Measurements from ENCODE around the gene HEPACAM. TPM values are rescaled to one million over a fixed set of nuclear protein-coding genes. Genes with fewer than 3 reads are reported as not detected.

Gene HEPACAM
- total RNA-seq, 3 donors from 2014 or later, result not detected

GRCh38 chr11:124899383-124900145 lies 36.3 kb downstream of the HEPACAM start:
- DNase-seq (no peak), ATAC-seq (no peak)
- H3K4me1 Mint-ChIP-seq (ENCODE audit: low read depth), result peaks cover 2% of the 10 kb centered on the region
- no peaks in the 10 kb centered on the region for H3K36me3 Mint-ChIP-seq (ENCODE audit: insufficient read depth)
- no peaks in the 10 kb centered on the region for H3K9me3 Mint-ChIP-seq
- peaks cover 7% of the 10 kb centered on the region for H3K27me3 Mint-ChIP-seq (ENCODE audit: low read depth)
- no peak overlapping the region for H3K4me3 Mint-ChIP-seq

GRCh38 chr11:124898711-124899110 lies 37.1 kb downstream of the HEPACAM start:
- H3K4me3 Mint-ChIP-seq, result no peak overlapping the region
- H3K27me3 Mint-ChIP-seq (ENCODE audit: low read depth), result peaks cover 7% of the 10 kb centered on the region
- H3K4me1 Mint-ChIP-seq (ENCODE audit: low read depth), result peaks cover 2% of the 10 kb centered on the region
- ATAC-seq (no peak), DNase-seq (no peak)
- H3K9me3 Mint-ChIP-seq, result no peaks in the 10 kb centered on the region
- no peaks in the 10 kb centered on the region for H3K36me3 Mint-ChIP-seq (ENCODE audit: insufficient read depth)

- Mint-ChIP-seq H3K4me3 (no peak overlapping the region), H3K27me3 (ENCODE audit: low read depth) (peaks cover 7% of the 10 kb centered on the region), H3K9me3 (no peaks in the 10 kb centered on the region), H3K36me3 (ENCODE audit: insufficient read depth) (no peaks in the 10 kb centered on the region), H3K4me1 (ENCODE audit: low read depth) (peaks cover 2% of the 10 kb centered on the region)
- ATAC-seq, result no peak
- no peak for DNase-seq
Measured at GRCh38 chr11:124898263-124898680, 37.6 kb downstream of the HEPACAM start.

- no peaks in the 10 kb centered on the region for H3K9me3 Mint-ChIP-seq
- H3K27me3 Mint-ChIP-seq (ENCODE audit: low read depth), result peaks cover 7% of the 10 kb centered on the region
- ATAC-seq (no peak), DNase-seq (no peak)
- peaks cover 2% of the 10 kb centered on the region for H3K4me1 Mint-ChIP-seq (ENCODE audit: low read depth)
- no peaks in the 10 kb centered on the region for H3K36me3 Mint-ChIP-seq (ENCODE audit: insufficient read depth)
- no peak within 1 kb of the TSS for H3K4me3 Mint-ChIP-seq
Measured at GRCh38 chr11:124897674-124898262, 38.1 kb downstream of the HEPACAM start, which contains the start of gene ROBO4. Gene ROBO4, minus strand, starts transcription at chr11:124897865. Its CDS starts 70 bp downstream, at chr11:124897795.

GRCh38 chr11:124896821-124897391 lies 38.9 kb downstream of the HEPACAM start:
- Mint-ChIP-seq H3K36me3 (ENCODE audit: insufficient read depth) (no peaks in the 10 kb centered on the region), H3K27me3 (ENCODE audit: low read depth) (peaks cover 7% of the 10 kb centered on the region), H3K9me3 (no peaks in the 10 kb centered on the region), H3K4me1 (ENCODE audit: low read depth) (peaks cover 2% of the 10 kb centered on the region), H3K4me3 (no peak overlapping the region)
- DNase-seq, result no peak
- no peak for ATAC-seq

DNA sequence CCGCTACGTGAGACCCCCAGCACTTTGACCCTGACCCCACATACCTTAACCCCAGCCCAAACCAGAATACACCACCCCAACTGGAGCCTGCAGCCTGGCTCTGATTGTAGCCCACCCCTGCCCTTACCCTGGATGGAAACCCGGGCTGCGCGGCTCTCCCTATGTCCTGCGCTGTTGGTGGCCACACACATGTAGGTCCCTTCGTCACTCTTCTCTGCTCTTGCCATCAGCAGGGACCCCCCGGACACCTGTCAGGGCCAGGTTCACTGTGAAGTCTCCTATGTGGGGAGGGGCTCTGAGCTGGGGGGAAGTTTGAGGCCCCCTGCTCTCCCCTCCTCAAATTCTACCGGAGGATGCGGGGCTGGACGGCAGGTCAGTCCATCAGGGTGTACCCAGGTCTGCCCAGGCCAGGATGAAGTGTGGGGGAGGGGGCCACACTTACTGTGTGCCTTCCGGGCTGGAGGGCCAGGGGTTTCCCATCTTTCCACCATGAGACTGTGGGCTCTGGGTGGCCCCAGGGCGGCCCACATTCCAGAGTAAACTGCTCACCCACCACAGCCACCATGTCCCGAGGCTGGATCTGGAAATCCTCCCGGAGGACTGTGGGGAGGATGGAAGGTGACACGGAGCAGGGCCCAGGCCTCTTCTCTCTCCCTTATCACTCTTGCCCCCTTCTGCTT lies 39.6 kb downstream of the HEPACAM start:
- DNase-seq, result no peak

DNA sequence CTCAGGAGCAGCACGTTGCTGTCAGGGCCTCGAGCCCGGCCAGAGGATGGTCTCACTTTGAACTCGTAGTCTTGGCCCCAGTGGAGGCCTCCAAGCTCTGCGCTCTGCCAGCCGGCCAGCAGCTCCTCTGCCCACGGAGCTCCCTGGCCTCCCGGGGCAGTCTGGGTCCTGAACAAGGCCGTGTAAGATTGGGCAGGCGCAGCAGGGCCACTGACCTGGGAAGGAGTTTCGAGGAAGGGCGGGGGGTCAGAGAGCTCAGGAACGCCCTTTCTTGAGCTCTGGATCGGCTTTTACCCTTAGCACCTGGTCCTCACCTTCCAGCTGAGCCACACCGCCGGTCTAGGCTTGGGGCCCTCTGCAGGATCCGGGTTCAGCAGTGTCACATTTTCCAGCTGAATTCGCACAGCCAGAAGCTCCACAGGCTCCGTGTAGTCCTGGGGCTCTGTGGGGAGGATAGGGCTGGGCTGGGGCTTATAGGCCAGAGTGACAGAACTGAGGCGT lies 40.3 kb downstream of the HEPACAM start:
- Mint-ChIP-seq H3K27me3 (ENCODE audit: low read depth) (peaks cover 3% of the 10 kb centered on the region), H3K36me3 (ENCODE audit: insufficient read depth) (no peaks in the 10 kb centered on the region), H3K4me3 (no peak overlapping the region), H3K9me3 (no peaks in the 10 kb centered on the region), H3K4me1 (ENCODE audit: low read depth) (peaks cover 2% of the 10 kb centered on the region)
- DNase-seq (no peak), ATAC-seq (no peak)

More for the DNA sequence above, 39.6 kb downstream of the HEPACAM start:
- H3K4me1 Mint-ChIP-seq (ENCODE audit: low read depth), result peaks cover 2% of the 10 kb centered on the region
- ATAC-seq, result no peak
- H3K9me3 Mint-ChIP-seq, result no peaks in the 10 kb centered on the region
- H3K4me3 Mint-ChIP-seq, result no peak overlapping the region
- no peaks in the 10 kb centered on the region for H3K36me3 Mint-ChIP-seq (ENCODE audit: insufficient read depth)
- peaks cover 5% of the 10 kb centered on the region for H3K27me3 Mint-ChIP-seq (ENCODE audit: low read depth)

DNA sequence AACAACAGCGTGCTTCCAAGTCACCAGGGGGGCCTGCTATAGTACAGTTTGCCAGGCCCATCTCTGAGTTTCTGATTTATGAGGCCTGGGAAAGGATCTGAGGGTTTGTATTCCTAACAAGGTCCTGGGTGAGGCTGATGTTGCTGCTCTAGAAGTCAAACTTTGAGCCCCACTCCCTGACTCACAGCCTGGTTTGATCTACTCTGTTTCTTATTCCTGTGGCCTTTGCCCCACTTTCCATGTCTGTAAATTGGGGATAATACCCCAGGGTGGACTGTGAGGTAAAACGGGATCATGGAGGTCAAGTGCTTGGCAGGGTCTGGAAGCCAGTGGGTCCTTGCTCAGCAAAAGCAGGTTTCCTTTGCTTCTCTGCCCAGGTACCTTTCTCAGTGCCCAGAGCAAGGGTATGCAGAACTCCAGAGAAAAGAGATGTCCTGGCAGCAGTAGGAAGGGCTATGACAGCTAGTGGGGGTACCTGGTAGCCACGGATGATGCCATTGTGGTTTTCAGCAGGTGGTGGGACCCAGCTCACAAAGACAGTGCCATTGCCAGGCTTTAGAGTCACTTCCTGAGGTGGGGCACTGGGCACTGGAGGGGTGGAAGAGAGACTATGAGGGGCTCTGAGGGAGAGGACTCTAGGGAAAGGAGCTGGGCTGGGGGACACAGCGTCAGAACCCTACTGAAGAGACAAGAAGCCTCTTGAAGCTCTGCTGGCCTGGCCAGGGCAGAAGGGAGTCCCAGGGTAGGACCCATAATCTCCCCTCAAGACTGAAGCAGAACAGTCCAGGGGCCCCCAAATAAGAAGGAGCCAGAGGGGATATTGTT lies 41.0 kb downstream of the HEPACAM start:
- Mint-ChIP-seq H3K4me3 (no peak overlapping the region), H3K27me3 (ENCODE audit: low read depth) (peaks cover 2% of the 10 kb centered on the region), H3K9me3 (no peaks in the 10 kb centered on the region), H3K4me1 (ENCODE audit: low read depth) (peaks cover 2% of the 10 kb centered on the region), H3K36me3 (ENCODE audit: insufficient read depth) (no peaks in the 10 kb centered on the region)
- DNase-seq, result no peak
- ATAC-seq, result no peak

- H3K36me3 Mint-ChIP-seq (ENCODE audit: insufficient read depth), result no peaks in the 10 kb centered on the region
- H3K4me1 Mint-ChIP-seq (ENCODE audit: low read depth), result peaks cover 2% of the 10 kb centered on the region
- DNase-seq (no peak), ATAC-seq (no peak)
- H3K27me3 Mint-ChIP-seq (ENCODE audit: low read depth), result no peaks in the 10 kb centered on the region
- H3K4me3 Mint-ChIP-seq, result no peak overlapping the region
- no peaks in the 10 kb centered on the region for H3K9me3 Mint-ChIP-seq
Measured at GRCh38 chr11:124893781-124894401, 42.0 kb downstream of the HEPACAM start.

- no peak for ATAC-seq
- peaks cover 2% of the 10 kb centered on the region for H3K4me1 Mint-ChIP-seq (ENCODE audit: low read depth)
- peaks cover 4% of the 10 kb centered on the region for H3K27me3 Mint-ChIP-seq (ENCODE audit: low read depth)
- DNase-seq, result no peak
- no peaks in the 10 kb centered on the region for H3K36me3 Mint-ChIP-seq (ENCODE audit: insufficient read depth)
- H3K4me3 Mint-ChIP-seq, result no peak overlapping the region
- H3K9me3 Mint-ChIP-seq, result no peaks in the 10 kb centered on the region
Measured at GRCh38 chr11:124892750-124893454, 42.9 kb downstream of the HEPACAM start.

DNA sequence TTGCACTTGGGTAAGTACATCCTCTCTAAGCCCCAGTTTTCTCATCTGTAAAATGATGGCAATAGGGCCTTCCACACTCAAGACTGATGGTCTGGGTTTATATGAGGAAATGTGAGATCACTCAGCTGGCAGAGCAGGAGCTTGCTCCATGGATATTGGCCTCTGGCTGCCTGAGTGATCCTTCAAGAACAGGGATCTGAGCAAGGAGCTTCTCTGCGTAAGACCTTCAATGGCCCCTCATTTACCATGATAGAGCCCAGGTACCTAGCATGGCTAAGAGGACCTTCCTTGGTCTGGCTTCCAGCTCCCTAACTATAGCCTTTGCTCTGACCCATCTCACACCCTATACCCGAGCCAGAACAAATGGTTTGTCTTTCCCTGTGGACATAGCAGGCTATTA lies 43.7 kb downstream of the HEPACAM start:
- no peak for DNase-seq
- ATAC-seq, result no peak
- no peak overlapping the region for H3K4me3 Mint-ChIP-seq
- H3K27me3 Mint-ChIP-seq (ENCODE audit: low read depth), result peaks cover 4% of the 10 kb centered on the region
- no peaks in the 10 kb centered on the region for H3K36me3 Mint-ChIP-seq (ENCODE audit: insufficient read depth)
- no peaks in the 10 kb centered on the region for H3K9me3 Mint-ChIP-seq
- H3K4me1 Mint-ChIP-seq (ENCODE audit: low read depth), result no peaks in the 10 kb centered on the region

DNA sequence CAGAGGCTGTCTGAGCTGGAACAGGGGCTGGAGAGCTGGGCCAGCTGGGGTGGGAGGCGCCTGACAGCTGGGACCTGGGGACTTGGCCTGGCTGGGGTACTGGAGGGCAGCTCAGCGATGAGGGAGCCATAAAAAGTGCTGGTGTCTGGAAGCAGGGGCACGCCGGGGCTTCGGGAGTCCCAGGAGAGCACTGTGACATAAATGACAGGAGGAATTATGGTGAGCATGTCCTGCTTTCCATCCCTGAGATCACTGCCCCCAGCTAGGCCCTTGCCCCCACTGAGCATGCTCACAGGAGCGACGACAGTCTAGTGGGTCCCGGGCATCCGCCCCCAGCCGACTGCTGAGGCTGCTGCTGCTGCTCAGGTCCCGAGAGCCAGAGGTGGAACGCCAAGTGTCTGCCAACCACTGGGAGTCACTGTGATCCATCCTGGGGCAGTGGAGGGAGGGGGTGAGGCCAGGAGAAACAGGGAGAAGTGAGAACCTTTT lies 44.4 kb downstream of the HEPACAM start:
- Mint-ChIP-seq H3K27me3 (ENCODE audit: low read depth) (peaks cover 6% of the 10 kb centered on the region), H3K9me3 (no peaks in the 10 kb centered on the region), H3K4me1 (ENCODE audit: low read depth) (no peaks in the 10 kb centered on the region)

More for the DNA sequence above, 44.4 kb downstream of the HEPACAM start:
- ATAC-seq (no peak), DNase-seq (no peak)
- Mint-ChIP-seq H3K4me3 (no peak overlapping the region), H3K36me3 (ENCODE audit: insufficient read depth) (no peaks in the 10 kb centered on the region)

Data from activated T-cell treated with anti-CD3 and anti-CD28 coated beads, Interleukin-2, amount 50 U/mL, for 4 hours (primary cell).